ENCODE results near the gene GPRC5A.
"Not testable (repeated sequence)": the region's sequence is repeated elsewhere in the genome, so short reads cannot be mapped to it uniquely, and the experiment has no call there.

Gene GPRC5A

GRCh38 chr12:12891080-12891880, at the start of gene GPRC5A:
TSS of gene GPRC5A (plus strand) at chr12:12891562. CDS start at chr12:12908250, 16,688 bp downstream.
- peak; percentile 87 for DNase-seq (ENCODE audit: low spot score)

GRCh38 chr12:12845794-12846243, 45.5 kb upstream of the GPRC5A start:
- no peak for DNase-seq (ENCODE audit: low spot score)

GRCh38 chr12:12846780-12847179, 44.6 kb upstream of the GPRC5A start:
- not testable (repeated sequence) for DNase-seq (ENCODE audit: low spot score)

- DNase-seq (ENCODE audit: low spot score), result no peak
These were observed 37.9 kb upstream of the GPRC5A start for GRCh38 chr12:12853435-12853834.

- no peak for DNase-seq (ENCODE audit: low spot score)
These were observed 31.7 kb upstream of the GPRC5A start for GRCh38 chr12:12859690-12860089.

- no peak for DNase-seq (ENCODE audit: low spot score)
These were observed 27.1 kb upstream of the GPRC5A start for GRCh38 chr12:12864243-12864642.

- DNase-seq (ENCODE audit: low spot score), result no peak
These were observed 22.7 kb upstream of the GPRC5A start for GRCh38 chr12:12868477-12869235.

- DNase-seq (ENCODE audit: low spot score), result peak; percentile 82
These were observed 20.9 kb upstream of the GPRC5A start for GRCh38 chr12:12870465-12870864.

- DNase-seq (ENCODE audit: low spot score), result no peak
These were observed 19.7 kb upstream of the GPRC5A start for GRCh38 chr12:12871587-12872138.

- peak; percentile 24 for DNase-seq (ENCODE audit: low spot score)
These were observed 19.0 kb upstream of the GPRC5A start for GRCh38 chr12:12872139-12872933.

GRCh38 chr12:12872934-12873275, 18.5 kb upstream of the GPRC5A start:
- no peak for DNase-seq (ENCODE audit: low spot score)

GRCh38 chr12:12874029-12874428, 17.3 kb upstream of the GPRC5A start:
- DNase-seq (ENCODE audit: low spot score), result no peak

GRCh38 chr12:12875301-12875700, 16.1 kb upstream of the GPRC5A start:
- not testable (repeated sequence) for DNase-seq (ENCODE audit: low spot score)

GRCh38 chr12:12877153-12877768, 14.1 kb upstream of the GPRC5A start:
- no peak for DNase-seq (ENCODE audit: low spot score)

- DNase-seq (ENCODE audit: low spot score), result no peak
These were observed 13.4 kb upstream of the GPRC5A start for GRCh38 chr12:12877781-12878455.

GRCh38 chr12:12880537-12880936, 10.8 kb upstream of the GPRC5A start:
- DNase-seq (ENCODE audit: low spot score), result no peak

GRCh38 chr12:12881151-12881909, 10.0 kb upstream of the GPRC5A start:
- peak; percentile 10 for DNase-seq (ENCODE audit: low spot score)

GRCh38 chr12:12882288-12882687, 9.1 kb upstream of the GPRC5A start:
- no peak for DNase-seq (ENCODE audit: low spot score)

GRCh38 chr12:12883369-12884001, 7.9 kb upstream of the GPRC5A start:
- DNase-seq (ENCODE audit: low spot score), result no peak

All from AG08395 (cell line).